Hematopoietic multipotent progenitor cell treated with erythropoietin and hydrocortisone succinate and interleukin-3 and kit ligand, for 6 days (in vitro differentiated cells): Measurements from ENCODE around the gene NT5C3A.
"Not testable (repeated sequence)": the region's sequence is repeated elsewhere in the genome, so short reads cannot be mapped to it uniquely, and the experiment has no call there.

Source experiments
- DNase-seq: peaks from one replicate; pipeline ENCODE4 v3.0.0-alpha.2; 2015

The NT5C3A gene

DNA sequence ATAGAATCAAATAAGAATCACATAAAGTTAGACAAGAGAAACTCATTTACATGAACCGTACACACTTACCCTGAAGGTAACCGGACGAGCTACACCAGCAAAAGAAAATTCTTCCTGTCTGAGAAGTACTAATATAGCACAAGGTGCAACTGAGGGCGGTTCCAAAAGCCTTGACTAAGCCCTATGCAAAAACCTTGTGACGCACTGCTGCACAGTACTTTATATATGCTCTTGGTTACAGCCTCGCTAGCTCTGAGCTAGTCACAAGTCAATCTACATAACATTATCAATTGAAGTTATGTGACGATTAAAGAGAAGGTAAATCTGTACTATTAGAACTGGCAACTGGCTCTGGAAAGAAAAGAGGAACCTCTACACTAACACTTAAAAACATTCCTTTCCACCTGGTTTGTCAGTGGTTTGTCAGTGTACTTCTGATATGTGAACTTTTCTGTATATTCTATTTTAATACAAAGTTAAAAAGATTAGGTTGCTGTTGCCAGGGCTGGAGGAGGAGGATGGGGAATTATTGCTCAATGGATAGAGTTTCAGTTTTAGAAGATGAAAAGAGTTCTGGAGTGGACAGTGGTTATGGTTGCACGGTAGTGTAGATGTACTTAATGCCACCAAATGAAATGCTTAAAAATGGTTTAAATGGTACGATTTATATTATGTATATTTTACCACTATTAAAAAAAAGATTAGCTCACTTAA is 21.6 kb downstream of the NT5C3A start:
- peak; percentile 82 for DNase-seq

DNA sequence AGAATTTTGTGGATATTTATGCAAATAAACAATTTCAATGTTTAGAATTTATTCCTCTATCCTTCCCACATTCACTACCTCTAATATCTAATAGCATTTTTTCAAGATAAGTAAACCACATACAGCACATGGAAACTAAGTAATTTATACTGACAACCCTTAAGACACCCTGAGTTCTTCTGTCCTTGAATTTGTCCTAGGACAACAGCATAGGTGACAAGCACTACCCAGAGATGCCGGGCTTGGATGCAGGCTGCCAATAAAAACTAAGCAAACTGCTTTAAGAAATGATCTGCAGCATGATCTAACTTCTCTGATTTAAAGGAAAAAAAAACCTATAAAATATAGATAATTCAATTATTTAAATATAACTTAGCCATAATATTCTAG is 22.7 kb downstream of the NT5C3A start:
- no peak for DNase-seq

DNA sequence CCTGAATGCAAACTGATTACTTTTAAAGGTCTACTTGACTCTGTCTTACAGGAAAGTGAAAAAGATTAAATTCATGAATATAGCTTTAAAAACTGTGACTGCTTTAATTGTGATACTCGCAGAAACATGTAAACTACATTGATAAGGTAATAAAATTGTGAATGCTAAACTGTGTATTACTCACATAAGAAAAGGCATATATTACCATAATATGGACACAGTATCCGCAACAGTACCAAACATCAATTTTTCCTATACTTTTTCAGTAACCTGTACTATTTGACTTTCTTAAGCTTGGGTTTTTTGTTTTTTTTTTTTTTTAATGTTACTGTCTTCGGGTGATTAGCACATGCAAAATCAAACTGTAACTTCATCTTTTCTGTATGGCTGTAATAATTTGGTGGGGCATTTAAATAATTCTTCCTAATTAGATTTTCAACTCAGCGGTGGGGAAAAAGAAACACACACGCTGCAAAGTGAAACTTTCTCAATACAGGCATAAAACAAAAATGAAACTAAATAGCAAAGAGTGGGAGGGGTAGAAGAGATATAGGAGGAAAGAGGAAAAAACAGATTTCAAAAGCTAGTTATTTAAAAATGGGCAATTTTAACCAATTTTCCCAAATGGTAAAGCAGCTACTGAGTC is 23.2 kb downstream of the NT5C3A start:
- peak; percentile 52 for DNase-seq

DNA sequence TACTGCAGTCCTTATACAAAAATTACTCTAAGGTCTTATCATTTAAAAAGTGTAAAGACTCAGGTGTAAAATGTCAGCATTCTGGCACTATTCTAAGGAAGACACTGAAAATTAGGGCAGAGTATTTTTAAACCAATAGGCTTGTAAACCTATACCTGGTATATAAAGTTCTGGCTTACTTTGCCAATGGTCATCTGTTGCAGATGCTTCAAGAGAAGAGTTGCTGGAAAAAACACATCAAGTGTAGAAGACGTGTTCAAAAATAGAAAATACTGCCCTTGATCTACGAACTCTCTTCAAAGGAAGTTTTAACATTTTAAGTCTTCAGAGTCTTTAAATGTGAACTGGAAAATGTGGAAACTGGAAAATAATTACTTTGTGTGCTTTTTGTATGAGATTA is 23.9 kb downstream of the NT5C3A start:
- no peak for DNase-seq

DNA sequence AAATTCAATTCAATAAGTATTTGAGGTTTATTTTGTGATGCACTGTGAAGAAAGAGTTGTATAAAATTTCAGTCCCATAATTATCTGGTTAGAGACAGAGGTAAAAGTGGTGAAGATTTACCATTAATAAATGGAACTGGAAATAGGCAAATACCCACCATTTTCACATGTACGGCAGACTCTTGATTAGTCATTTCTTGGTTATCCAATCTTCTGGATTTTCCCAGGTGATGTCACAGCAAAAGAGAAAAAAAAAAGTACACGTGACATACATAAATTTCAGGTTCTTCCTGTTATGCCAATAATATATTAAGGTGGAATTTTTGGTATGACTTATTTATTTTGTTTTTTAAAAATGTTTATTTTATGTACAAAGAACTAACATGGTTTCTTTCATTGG is 26.8 kb downstream of the NT5C3A start:
- DNase-seq: no peak

DNA sequence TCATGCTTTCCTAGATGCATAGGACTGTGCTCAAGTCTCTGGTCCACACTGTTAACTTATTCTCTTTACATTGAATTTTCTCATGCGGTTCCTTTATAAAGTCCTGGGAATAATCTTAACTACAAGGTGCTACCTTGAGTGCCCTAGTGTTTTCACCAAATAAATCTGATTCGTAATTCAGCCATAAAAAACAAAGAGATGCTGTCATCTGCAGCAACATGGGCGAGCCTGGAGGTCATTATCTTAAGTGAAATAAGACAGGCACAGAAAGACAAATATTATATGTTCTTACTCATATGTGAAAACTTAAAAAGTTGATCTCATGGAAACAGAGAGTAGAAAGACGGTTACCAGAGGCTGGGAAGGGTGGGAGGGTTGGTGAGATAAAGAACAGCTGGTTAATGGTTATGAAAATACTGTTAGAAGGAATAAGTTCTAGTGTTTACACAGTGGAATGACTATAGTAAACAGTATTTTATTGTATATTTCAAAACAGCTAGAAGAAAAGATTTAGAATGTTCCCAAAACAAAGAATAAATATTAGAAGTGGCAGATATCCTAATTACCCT is 38.3 kb downstream of the NT5C3A start:
- peak; percentile 24 for DNase-seq

DNA sequence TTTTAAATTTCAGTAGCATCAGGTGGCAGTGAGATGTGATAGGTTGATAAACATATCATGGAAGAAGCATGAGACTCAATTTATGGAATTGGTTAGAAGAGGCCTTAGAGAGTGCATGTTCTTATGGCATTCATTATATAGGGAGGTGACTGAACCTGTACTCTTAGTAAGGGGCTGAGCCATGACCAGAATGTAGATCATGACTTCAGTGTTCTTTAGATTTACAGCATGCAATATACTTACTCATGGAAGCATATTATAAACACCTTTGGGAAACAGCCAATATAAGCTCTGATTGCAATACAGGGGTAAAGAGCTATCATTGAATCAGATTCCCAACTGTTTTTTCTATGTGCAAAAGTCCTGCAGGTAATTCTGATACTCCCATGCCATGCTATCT is 50.2 kb downstream of the NT5C3A start:
- no peak for DNase-seq

DNA sequence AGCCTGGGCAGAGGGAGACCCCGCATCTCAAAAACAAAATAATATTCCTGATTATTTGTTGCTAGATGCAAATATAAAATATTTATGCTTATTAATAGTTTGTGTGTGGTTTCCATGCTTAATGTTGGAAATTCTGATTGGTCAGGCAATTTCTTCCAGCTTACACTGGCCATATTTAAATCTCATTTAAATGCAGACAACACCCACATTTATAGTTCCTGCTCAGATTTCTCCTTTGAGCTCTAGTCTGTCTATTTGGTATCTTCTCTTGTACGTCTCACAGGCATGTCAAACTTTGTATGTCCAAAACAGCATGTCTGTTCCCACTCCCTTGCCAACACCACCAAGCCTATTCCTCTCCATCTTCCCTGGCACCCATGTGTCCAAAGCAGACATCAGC is 52.8 kb downstream of the NT5C3A start:
- no peak for DNase-seq

DNA sequence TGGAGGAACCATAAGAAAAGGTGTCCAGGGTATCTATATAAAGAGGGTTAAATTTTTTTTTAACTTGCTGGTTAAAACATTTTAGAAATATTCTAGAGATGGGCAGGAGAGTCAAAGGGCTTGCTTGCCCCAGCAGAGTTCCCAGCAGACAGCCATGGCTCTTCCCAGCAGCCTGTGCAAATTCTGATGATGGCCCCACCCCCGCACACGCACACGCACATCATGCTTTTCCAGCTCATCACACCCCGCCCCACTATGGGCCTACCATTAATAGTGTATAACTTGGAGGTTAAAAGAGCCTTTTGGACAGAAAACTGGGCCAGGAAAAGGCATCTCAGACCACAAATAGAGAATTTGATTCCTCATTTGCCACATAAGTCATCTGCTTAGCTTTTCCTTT is 56.9 kb downstream of the NT5C3A start:
- not testable (repeated sequence) for DNase-seq

DNA sequence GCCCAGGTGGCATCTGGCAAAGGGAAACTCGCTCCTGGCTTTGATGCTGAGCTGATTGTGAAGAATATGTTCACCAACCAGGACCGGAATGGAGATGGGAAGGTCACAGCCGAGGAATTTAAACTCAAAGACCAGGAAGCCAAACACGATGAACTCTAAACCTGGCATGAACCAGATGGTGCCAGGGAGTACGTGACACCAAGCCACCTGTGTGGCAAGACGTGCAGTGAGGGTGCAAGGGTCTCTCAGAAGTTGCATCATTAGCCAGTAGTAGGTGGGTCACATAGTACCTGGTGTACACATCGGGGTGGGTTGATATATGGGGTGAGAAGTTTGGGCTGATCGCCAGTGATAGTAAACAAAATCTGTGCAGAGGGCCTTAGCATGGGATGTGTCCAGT is 57.4 kb downstream of the NT5C3A start:
- DNase-seq: not testable (repeated sequence)

DNA sequence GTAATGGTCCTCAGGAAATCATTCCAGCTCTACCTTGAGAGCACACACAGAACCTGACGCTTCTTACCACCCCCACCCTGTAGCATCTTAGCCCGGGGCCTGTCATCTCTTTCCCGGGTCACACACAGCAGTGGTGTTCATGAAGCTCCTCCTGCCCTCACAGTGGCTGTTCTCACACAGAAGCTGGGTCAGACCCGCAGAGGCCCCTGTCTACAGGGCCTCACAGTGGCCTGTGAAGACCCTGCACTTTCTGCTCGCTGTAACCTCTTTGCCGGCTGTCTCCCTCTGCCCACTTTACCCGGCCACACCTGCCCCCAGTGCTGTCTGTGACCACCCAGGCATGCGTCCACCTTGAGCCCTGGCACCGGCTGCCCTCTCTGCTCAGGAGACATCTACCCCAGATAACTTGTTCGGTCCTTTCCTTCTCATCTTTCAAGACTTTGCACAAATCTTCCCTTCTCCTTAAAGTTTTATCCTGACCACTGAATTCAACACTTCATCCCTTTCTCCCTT is 58.4 kb downstream of the NT5C3A start:
- not testable (repeated sequence) for DNase-seq

DNA sequence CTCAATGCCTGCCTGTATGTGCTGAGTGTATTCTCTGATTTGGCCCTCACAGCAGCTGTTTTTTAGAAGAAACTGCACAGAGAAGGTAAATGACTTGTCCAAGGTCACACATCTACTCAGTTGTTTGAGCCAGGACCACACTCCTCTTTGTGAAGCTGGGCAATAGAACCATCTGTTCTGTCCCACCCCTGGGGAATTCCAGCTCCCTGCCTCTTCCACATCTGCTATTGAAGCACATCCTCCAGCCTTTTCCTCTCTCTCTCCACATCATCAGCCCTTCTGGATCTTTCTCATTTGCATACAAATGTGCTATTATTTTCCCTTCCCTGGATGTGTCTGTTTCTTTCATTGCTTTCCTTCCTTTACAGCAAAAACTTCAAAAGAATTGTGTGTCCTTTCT is 59.5 kb downstream of the NT5C3A start:
- not testable (repeated sequence) for DNase-seq

DNA sequence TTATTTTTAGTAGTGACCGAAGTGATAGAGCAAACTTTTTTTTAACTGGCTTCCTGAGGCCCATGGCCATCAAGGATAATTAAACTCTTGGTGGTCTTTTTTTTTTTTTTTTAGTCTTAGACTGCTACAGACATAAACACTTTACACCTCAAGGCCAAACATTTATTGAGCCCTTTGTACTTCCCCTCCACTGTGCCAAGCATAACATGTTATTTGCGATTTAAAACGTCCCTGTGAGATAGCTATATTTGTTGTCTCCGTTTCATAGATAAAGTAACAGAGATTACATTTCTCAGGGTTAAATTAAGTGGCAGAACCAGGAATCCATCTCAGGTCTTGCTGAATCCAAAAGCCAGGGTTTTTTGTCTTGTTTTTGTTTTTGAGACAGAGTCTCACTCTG is 63.2 kb downstream of the NT5C3A start:
- not testable (repeated sequence) for DNase-seq

DNA sequence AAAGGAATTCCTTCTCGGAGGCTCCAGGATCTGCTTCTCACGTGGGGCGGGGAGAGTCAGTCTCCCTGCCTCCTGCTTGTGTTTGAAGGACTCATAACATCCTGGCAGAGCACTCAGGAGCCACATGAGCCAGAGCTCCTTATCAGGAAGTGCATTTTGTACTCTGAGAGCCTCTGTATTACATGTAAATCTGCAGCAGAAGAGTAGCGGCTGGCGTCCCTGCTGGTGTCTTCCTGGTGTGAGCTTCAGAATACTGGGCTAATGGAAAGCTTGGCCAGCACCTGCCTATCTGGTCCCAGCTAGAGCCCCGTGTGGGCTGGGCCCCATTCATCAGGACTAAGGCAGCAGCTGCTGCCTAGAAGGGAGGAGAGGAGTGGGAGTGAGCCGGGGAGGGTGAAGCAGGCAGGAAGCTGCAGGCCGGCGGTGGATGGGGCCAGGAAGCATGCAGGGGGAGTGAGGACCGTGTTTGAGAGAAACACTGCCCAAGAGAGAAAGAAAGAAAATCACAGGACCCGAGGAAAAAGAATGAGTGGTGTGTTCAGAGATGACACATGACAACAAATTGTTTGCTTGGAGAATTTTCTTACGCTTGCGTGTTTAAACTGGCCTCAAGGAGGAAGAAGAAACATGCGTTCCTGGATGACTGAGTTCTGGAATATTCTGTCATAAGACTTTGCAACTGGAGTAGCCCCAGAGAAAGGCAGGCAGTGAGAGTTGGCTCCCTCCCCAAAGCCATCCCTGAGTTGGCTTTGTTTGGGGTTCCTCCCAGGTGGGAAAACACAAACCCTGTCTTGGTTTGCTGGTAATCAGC is 64.0 kb downstream of the NT5C3A start:
- peak; percentile 32 for DNase-seq

DNA sequence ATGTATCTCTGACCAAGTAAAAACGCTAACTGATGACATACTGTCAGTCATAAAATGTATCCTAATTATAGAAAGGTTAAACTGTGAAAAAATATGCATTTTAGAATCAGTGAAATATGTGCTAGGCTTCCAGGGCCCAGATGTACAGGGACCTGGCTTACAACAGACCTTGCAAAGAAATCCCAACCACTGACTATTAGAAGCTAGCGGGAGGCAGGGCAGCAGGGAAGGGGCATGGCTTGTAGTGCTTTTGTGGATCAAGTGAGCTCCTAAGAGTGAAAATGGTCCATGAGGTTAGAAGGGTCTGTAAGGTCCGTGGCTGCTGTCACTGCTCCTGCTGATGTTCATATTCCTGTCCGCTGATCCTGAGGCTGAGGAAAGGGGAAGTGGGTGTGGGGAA is 64.6 kb downstream of the NT5C3A start:
- DNase-seq: not testable (repeated sequence)

DNA sequence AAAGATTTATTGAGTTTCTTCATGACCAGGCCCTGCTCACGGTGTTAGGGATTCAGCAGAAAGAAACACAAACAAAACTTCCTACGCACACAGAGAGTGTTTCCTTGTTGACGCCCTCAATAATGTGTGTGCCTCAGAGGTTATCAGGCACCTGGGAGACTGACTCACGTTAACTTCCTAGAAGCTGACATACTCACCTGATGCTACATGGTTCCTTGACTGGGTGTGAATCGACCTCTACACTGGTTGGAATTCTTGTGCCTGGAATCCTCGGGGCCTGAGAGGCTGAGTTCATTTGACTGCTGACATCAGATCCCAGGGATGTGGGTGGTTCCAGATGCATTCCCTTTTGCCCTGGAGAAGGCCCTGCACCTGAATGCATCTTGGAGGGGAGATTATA is 69.8 kb downstream of the NT5C3A start:
- DNase-seq: not testable (repeated sequence)

DNA sequence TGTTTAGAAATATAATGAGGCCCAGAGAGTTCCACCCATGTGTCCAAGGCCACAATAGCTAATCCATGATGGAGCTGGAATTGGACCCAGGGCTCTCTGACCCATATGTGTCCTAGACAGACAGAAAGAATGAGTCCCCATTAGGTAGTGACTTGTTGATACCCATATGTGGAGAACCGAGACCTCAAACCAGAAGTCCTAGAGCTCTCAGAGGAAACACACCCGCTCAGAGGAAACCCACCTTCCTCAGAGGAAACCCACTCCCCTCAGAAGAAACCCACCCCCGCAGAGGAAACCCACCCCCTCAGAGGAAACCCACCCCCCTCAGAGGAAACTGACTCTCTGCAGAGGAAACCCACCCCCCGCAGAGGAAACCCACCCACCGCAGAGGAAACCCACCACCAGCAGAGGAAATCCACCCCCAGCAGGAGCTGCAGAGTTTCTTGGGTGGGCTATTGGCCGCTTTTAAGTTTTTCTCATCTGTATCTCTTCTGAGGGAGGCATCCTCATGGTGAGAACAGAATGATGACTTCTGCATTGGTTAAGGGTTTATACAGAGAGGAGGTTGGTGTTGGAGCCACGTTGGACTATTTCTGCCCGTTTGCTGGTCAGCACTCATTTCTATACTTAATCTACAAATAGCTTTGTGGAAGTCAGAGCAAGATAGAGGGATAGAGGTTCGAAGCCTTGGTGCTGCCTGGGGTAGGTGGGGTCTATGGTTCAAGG is 70.4 kb downstream of the NT5C3A start:
- DNase-seq: not testable (repeated sequence)

DNA sequence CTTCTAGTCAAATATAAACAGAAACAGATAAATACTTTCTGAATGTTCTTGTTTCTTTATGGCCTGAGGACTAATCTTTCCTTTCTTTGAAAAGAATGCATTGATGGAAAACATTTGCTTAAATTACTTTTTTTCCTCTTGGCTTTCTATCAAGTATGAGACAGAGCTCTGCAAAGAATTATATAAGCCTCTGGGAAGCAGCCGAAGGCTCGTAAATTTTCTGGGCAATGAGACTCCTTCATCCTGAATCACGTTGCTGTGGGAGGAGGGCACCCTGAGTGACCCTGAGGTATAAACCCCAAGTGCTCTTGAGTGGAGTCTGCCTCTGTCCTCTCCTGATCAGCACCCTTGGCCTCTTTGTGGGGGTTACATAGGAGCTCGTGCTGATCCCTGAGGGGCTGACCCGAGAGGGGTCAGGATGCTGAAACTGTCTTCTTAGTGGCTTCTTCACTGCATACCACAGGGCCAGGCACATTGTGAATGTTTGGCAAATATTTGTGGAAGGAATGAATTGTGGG is 71.4 kb downstream of the NT5C3A start:
- DNase-seq: not testable (repeated sequence)

DNA sequence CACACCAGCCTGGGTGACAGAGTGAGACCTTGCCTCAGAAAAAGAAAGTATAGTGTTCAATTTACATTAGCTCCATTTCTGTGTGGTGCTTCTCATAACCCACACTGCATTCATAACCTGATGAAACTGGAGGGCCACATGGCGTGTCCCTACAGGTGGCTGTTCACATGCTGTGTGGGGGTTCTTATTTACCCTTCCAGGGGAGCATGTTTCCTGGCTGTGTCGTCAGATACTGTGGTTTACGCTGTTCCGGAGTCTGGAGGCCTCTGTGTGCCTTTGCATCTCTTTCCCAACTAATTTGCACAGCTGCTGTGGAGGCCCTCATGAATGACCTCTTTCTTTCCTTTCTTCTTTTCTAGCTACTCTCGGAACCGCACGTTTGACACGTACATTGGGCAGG is 74.4 kb downstream of the NT5C3A start:
- not testable (repeated sequence) for DNase-seq

DNA sequence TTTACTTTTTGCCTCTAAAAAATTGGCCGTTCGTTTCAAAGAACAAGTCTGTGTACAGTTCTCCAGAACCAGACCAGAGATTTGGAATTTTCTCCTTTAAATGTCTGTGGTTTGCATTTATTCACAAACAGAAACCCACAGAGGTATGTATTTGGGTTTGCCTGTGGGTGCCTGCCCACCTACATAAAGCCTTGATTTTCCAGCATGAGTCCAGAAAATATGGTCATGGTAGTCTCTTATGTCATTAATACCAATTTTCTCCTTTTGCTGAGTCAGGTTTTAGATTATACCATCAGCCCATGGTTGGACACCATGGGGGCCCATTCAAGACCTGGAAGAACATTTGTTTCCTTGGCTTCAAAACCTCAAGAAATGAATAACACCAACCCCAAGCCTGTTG is 82.7 kb downstream of the NT5C3A start:
- DNase-seq: not testable (repeated sequence)

DNA sequence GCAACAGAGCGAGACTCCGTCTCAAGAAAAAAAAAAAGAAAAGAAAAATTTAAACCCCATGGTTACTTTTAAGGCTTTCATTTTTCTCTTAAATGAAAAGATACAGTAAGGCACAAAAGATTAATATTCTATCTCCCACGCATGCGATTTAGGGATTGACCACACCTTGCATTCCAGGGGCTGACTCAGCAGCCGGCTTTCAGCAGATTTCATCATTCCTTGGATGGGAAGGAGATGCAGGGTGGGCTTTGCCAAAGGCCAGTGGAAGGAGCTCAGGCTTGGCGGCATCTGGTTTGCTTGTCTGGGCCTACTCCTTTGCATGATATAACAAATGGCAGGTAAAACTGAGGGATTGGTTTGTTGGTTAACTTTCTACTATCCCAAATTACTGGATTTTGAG is 83.3 kb downstream of the NT5C3A start:
- DNase-seq: not testable (repeated sequence)

DNA sequence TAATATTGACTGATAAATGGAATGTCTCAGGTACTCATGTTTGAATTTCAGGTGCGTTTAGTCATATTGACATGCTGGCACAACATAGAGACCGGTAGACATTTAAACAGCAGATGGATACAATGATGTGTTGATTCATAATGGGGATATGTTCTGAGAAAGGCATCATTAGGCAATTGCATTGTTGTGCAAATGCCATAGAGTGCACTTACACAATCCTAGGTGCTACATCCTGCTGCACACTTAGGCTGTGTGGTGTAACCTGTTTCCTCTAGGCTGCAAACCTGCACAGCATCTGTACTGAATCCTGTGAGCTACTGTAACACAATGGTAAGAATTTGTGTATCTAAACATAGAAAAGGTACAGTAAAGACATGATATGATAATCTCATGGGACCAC is 85.4 kb downstream of the NT5C3A start:
- DNase-seq: peak; percentile 22
